ENCODE results near the gene MAPK8IP1. TPM values are rescaled to one million over a fixed set of nuclear protein-coding genes. Genes with fewer than 3 reads are reported as not detected.

MAPK8IP1 gene
- total and polyA plus RNA-seq, 2 experiments from 2014 or later: 5.9 to 39.4 TPM

DNA sequence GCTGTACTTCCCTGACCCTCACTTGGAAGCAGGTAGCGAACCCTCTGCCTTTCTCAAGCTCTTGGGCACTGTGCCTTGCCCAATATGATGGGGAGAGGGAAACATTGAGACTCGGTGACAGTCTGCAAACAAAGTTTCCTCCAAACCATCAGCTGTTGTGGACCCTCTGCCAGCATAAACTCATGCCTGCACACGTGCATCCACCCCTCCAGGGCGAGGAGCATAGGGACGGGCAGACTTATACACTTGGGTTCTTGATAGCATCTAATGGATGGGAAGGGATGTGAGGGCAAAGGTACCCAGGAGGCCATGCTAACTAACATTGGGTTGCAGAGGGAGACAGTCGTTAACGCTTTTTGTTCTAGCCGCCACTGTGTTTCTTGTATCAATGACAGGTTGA lies 8.2 kb upstream of the MAPK8IP1 start:
- Histone ChIP-seq H3K79me2 (replicated peaks; ENCODE audit: insufficient read depth) (no peaks in the 10 kb centered on the region), H3K4me2 (no peak overlapping the region), H3K27ac (ENCODE audit: low read depth) (no peak overlapping the region), H3K4me1 (ENCODE audit: insufficient read depth) (peaks cover 19% of the 10 kb centered on the region), H4K20me1 (replicated peaks; ENCODE audit: insufficient read depth) (no peaks in the 10 kb centered on the region), H3K4me3 (no peak overlapping the region), H2AFZ (no peak overlapping the region), H3K27me3 (ENCODE audit: insufficient read depth) (no peaks in the 10 kb centered on the region), H3K36me3 (ENCODE audit: insufficient read depth) (no peaks in the 10 kb centered on the region), H3F3A (replicated peaks; ENCODE audit: low read depth) (peaks cover 4% of the 10 kb centered on the region; the same call in 1 of the 2 replicates), H3K9me2 (ENCODE audit: insufficient read depth) (no peaks in the 10 kb centered on the region)
- H3K27ac Mint-ChIP-seq: peak overlapping the region; percentile 19; the same call in 1 of the 2 replicates
- H3K4me1 Mint-ChIP-seq: peaks cover 27% of the 10 kb centered on the region
- TF ChIP-seq ETS1 (IDR thresholded peaks at IDR 0.05) (no peak), CREB1 (CRISPR knock-in tag; IDR thresholded peaks at IDR 0.05; ENCODE audit: low read depth) (no peak), ZNF331 (CRISPR knock-in tag; IDR thresholded peaks at IDR 0.05; ENCODE audit: low read depth) (no peak), REST (IDR thresholded peaks at IDR 0.05; ENCODE audit: unreplicated experiment) (no peak), NANOG (IDR thresholded peaks at IDR 0.05; ENCODE audit: borderline replicate concordance) (no peak)
- ATAC-seq (no peak), DNase-seq (ENCODE audit: low spot score) (no peak)
- no peaks in the 10 kb centered on the region for H3K9me3 Mint-ChIP-seq
- H3K36me3 Mint-ChIP-seq (ENCODE audit: low read depth): no peaks in the 10 kb centered on the region; the same call in 2 of the 3 replicates
- no peak overlapping the region for H3K4me3 Mint-ChIP-seq
- peaks cover 6% of the 10 kb centered on the region for H3K27me3 Mint-ChIP-seq (ENCODE audit: insufficient read depth, low read depth, poor library complexity)

DNA sequence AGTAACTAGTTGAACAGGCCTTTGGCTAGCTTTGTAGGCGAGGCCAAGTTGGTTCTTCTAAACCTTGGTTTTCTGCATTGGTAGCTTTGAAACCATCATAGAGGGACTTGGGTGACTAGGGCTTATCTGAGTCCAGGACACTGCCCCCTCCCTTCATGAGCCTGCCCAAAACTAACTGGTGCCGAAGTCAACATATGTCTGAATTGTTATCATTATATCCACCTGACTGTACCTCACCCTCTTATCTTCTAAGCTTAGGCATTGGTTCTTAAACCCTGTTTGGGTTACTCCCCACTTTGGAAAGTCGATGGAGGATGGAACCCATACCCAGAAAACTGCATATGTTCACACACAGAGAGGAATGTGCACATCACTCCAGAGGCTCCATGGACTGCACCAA lies 7.6 kb upstream of the MAPK8IP1 start:
- DNase-seq (ENCODE audit: low spot score) (no peak), ATAC-seq (no peak)
- Histone ChIP-seq H3K9me2 (ENCODE audit: insufficient read depth) (no peaks in the 10 kb centered on the region), H3K36me3 (ENCODE audit: insufficient read depth) (no peaks in the 10 kb centered on the region), H3K4me2 (no peak overlapping the region), H4K20me1 (replicated peaks; ENCODE audit: insufficient read depth) (no peaks in the 10 kb centered on the region), H3K4me3 (no peak overlapping the region), H3K27ac (ENCODE audit: low read depth) (no peak overlapping the region), H3K27me3 (ENCODE audit: insufficient read depth) (no peaks in the 10 kb centered on the region), H3K4me1 (ENCODE audit: insufficient read depth) (peaks cover 19% of the 10 kb centered on the region), H3F3A (replicated peaks; ENCODE audit: low read depth) (0 out of 2 replicates have a peak, but pooled peaks cover 4% of the 10 kb centered on the region), H3K79me2 (replicated peaks; ENCODE audit: insufficient read depth) (no peaks in the 10 kb centered on the region), H2AFZ (no peak overlapping the region)
- Mint-ChIP-seq H3K36me3 (ENCODE audit: low read depth) (no peaks in the 10 kb centered on the region; the same call in 2 of the 3 replicates), H3K4me1 (peaks cover 27% of the 10 kb centered on the region), H3K27ac (no peak overlapping the region), H3K9me3 (no peaks in the 10 kb centered on the region), H3K4me3 (no peak overlapping the region), H3K27me3 (ENCODE audit: insufficient read depth, low read depth, poor library complexity) (peaks cover 5% of the 10 kb centered on the region)
- TF ChIP-seq NANOG (IDR thresholded peaks at IDR 0.05; ENCODE audit: borderline replicate concordance) (no peak), EZH2 (IDR thresholded peaks at IDR 0.05; ENCODE audit: low read depth, unreplicated experiment) (no peak), ZNF331 (CRISPR knock-in tag; IDR thresholded peaks at IDR 0.05; ENCODE audit: low read depth) (no peak), JUNB (IDR thresholded peaks at IDR 0.05; ENCODE audit: unreplicated experiment) (no peak), ZNF114 (CRISPR knock-in tag; IDR thresholded peaks at IDR 0.05) (no peak), ETS1 (IDR thresholded peaks at IDR 0.05) (no peak), CREB1 (CRISPR knock-in tag; IDR thresholded peaks at IDR 0.05; ENCODE audit: low read depth) (no peak), POLR2AphosphoS5 (IDR thresholded peaks at IDR 0.05; ENCODE audit: low read depth) (no peak), EZH2phosphoT487 (IDR thresholded peaks at IDR 0.05; ENCODE audit: unreplicated experiment) (no peak)
- TF ChIP-seq, protein P1, sequence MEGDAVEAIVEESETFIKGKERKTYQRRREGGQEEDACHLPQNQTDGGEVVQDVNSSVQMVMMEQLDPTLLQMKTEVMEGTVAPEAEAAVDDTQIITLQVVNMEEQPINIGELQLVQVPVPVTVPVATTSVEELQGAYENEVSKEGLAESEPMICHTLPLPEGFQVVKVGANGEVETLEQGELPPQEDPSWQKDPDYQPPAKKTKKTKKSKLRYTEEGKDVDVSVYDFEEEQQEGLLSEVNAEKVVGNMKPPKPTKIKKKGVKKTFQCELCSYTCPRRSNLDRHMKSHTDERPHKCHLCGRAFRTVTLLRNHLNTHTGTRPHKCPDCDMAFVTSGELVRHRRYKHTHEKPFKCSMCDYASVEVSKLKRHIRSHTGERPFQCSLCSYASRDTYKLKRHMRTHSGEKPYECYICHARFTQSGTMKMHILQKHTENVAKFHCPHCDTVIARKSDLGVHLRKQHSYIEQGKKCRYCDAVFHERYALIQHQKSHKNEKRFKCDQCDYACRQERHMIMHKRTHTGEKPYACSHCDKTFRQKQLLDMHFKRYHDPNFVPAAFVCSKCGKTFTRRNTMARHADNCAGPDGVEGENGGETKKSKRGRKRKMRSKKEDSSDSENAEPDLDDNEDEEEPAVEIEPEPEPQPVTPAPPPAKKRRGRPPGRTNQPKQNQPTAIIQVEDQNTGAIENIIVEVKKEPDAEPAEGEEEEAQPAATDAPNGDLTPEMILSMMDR (conservative IDR thresholded peaks at IDR 0.05; ENCODE audit: low read depth in 2 of 2): no peak
